IMR-90 (cell line): ENCODE results near the gene PES1. TPM values are rescaled to one million over a fixed set of nuclear protein-coding genes. Genes with fewer than 3 reads are reported as not detected.
A peak's percentile ranks its signal among the peaks of the same experiment; 100 is the strongest.

Source experiments
- ATAC-seq: fragments of 200-7000 bp; cut with Tn5 transposase; 2 replicates; pipeline ENCODE4 v1.9.1; 2020; ENCODE audit warnings: low read depth, mild to moderate bottlenecking, moderate library complexity
- BruUV-seq: library from RNA; stranded (reverse); fragments of 400-500 nt; replicated peaks from 2 replicates; lab custom pipeline; 2021; lab: Mats Ljungman, UMichigan
- CTCF ChIA-PET: fragments of 300-600 bp; formaldehyde crosslinking; extraction: SDS; loops from one replicate; lab custom pipeline; 2021; ENCODE audit warnings: antibody characterized with exemption; lab: Yijun Ruan, JAX
- POLR2A ChIA-PET: fragments of 300-600 bp; sonication (Branson Sonifier 250); formaldehyde crosslinking; loops from one replicate; lab custom pipeline; 2022; ENCODE audit warnings: antibody characterized with exemption; ENCODE audit not compliant: unreplicated experiment; lab: Charles Lee
- DNase-seq: peaks from one replicate; pipeline ENCODE4 v3.0.0; 2013
- H2AFZ ChIP-seq: replicated peaks from 2 replicates; pipeline ENCODE3; 2013; ENCODE audit warnings: low read length, mild to moderate bottlenecking; ENCODE audit not compliant: poor library complexity
- H2AK5ac ChIP-seq: 2 replicates; pipeline ENCODE4 v1.6.1; 2013; ENCODE audit warnings: low read depth, low read length, inconsistent platforms
- H2AK9ac ChIP-seq: replicated peaks from 2 replicates; pipeline ENCODE3; 2013; ENCODE audit warnings: mild to moderate bottlenecking, low read depth, low read length, moderate library complexity; ENCODE audit not compliant: poor library complexity
- H2BK120ac ChIP-seq: 2 replicates; pipeline ENCODE4 v1.6.1; 2013; ENCODE audit warnings: low read depth, low read length, inconsistent platforms
- H2BK15ac ChIP-seq: 3 replicates; pipeline ENCODE4 v1.6.1; 2013; ENCODE audit warnings: low read depth, low read length, inconsistent platforms
- H2BK20ac ChIP-seq: 2 replicates; pipeline ENCODE4 v1.6.1; 2013; ENCODE audit warnings: low read depth, mild to moderate bottlenecking, inconsistent platforms, low read length, moderate library complexity
- H2BK5ac ChIP-seq: 2 replicates; pipeline ENCODE4 v1.6.1; 2013; ENCODE audit warnings: mild to moderate bottlenecking, low read depth, low read length, inconsistent platforms; ENCODE audit not compliant: poor library complexity, severe bottlenecking
- H3K14ac ChIP-seq: replicated peaks from 2 replicates; pipeline ENCODE4 v1.6.1; 2013; ENCODE audit warnings: low read depth, low read length, inconsistent platforms
- H3K18ac ChIP-seq: 2 replicates; pipeline ENCODE4 v1.6.1; 2013; ENCODE audit warnings: low read depth, low read length, control low read depth
- H3K23ac ChIP-seq: 2 replicates; pipeline ENCODE4 v1.6.1; 2013; ENCODE audit warnings: low read depth, low read length, inconsistent platforms
- H3K27ac ChIP-seq: 2 replicates; pipeline ENCODE4 v1.5.1; 2013; ENCODE audit warnings: mild to moderate bottlenecking, control low read depth, low read length; ENCODE audit not compliant: insufficient read depth
- H3K27me3 ChIP-seq: 2 replicates; pipeline ENCODE4 v1.6.1; 2013; ENCODE audit warnings: low read length; ENCODE audit not compliant: control insufficient read depth, insufficient read depth
- H3K36me3 ChIP-seq: 2 replicates; pipeline ENCODE4 v1.6.1; 2013; ENCODE audit warnings: low read length, mixed read lengths; ENCODE audit not compliant: control insufficient read depth, insufficient read depth
- H3K4ac ChIP-seq: 2 replicates; pipeline ENCODE4 v1.6.1; 2013; ENCODE audit warnings: low read depth, low read length, inconsistent platforms
- H3K4me1 ChIP-seq: 2 replicates; pipeline ENCODE4 v1.6.1; 2013; ENCODE audit warnings: low read length, mixed read lengths; ENCODE audit not compliant: control insufficient read depth, insufficient read depth
- H3K4me2 ChIP-seq: 2 replicates; pipeline ENCODE4 v1.6.1; 2013; ENCODE audit warnings: low read depth, mild to moderate bottlenecking, control low read depth, low read length, moderate library complexity
- H3K4me3 ChIP-seq: 2 replicates; pipeline ENCODE4 v1.5.1; 2013; ENCODE audit warnings: low read depth, mild to moderate bottlenecking, control low read depth, low read length, moderate library complexity; ENCODE audit not compliant: insufficient read depth
- H3K56ac ChIP-seq: 2 replicates; pipeline ENCODE4 v1.6.1; 2013; ENCODE audit warnings: low read length, inconsistent platforms; ENCODE audit not compliant: insufficient read depth; ENCODE audit errors: extremely low read depth
- H3K79me1 ChIP-seq, 2 experiments: 2 replicates each; pipeline ENCODE4 v1.6.1; 2013; ENCODE audit warnings: low read length in 2 of 2, inconsistent platforms in 1 of 2, low read depth in 1 of 2
- H3K9ac ChIP-seq: 2 replicates; pipeline ENCODE4 v1.6.1; 2013; ENCODE audit warnings: low read depth, low read length, control low read depth
- H3K9me1 ChIP-seq: 2 replicates; pipeline ENCODE4 v1.6.1; 2013; ENCODE audit warnings: low read length, inconsistent platforms; ENCODE audit not compliant: insufficient read depth
- H3K9me3 ChIP-seq: 2 replicates; pipeline ENCODE4 v1.6.1; 2013; ENCODE audit warnings: low read length; ENCODE audit not compliant: control insufficient read depth, insufficient read depth
- H4K20me1 ChIP-seq: 2 replicates; pipeline ENCODE4 v1.6.1; 2013; ENCODE audit warnings: low read length, inconsistent platforms; ENCODE audit not compliant: insufficient read depth
- H4K5ac ChIP-seq: 2 replicates; pipeline ENCODE4 v1.6.1; 2013; ENCODE audit warnings: mild to moderate bottlenecking, low read depth, low read length, control low read depth
- H4K8ac ChIP-seq, 2 experiments: 2 replicates each; pipeline ENCODE4 v1.6.1; 2013; ENCODE audit warnings: low read depth in 2 of 2, low read length in 2 of 2, control low read depth in 1 of 2, inconsistent platforms in 1 of 2
- H4K91ac ChIP-seq: 2 replicates; pipeline ENCODE4 v1.6.1; 2013; ENCODE audit warnings: low read depth, low read length, inconsistent platforms; ENCODE audit not compliant: insufficient read depth
- BHLHE40 ChIP-seq: fragments of 150-350 bp; IDR thresholded peaks from 2 replicates; pipeline ENCODE4 v1.6.1; 2016; ENCODE audit warnings: mild to moderate bottlenecking, low read depth, low read length
- CHD1 ChIP-seq: IDR thresholded peaks from 2 replicates; pipeline ENCODE4 v1.6.1; 2012; ENCODE audit warnings: low read depth, low read length, improper control_type of control experiment
- FOS ChIP-seq: fragments of 150-350 bp; IDR thresholded peaks from 2 replicates; pipeline ENCODE4 v1.6.1; 2016; ENCODE audit warnings: low read depth, low read length
- MAZ ChIP-seq: IDR thresholded peaks from 2 replicates; pipeline ENCODE4 v1.6.1; 2012; ENCODE audit warnings: low read depth, mild to moderate bottlenecking, low read length, improper control_type of control experiment, moderate library complexity, borderline replicate concordance
- NFE2L2 ChIP-seq: fragments of 150-350 bp; IDR thresholded peaks from 2 replicates; pipeline ENCODE4 v1.6.1; 2016; ENCODE audit warnings: low read depth, mild to moderate bottlenecking, low read length
- POLR2A ChIP-seq: IDR thresholded peaks from 2 replicates; pipeline ENCODE4 v1.6.1; 2012; ENCODE audit warnings: mild to moderate bottlenecking, low read depth, low read length
- RFX5 ChIP-seq: IDR thresholded peaks from 2 replicates; pipeline ENCODE4 v1.8.0; 2012; ENCODE audit warnings: low read depth, mild to moderate bottlenecking, low read length, moderate library complexity
- WGBS, 2 experiments: methylation state at CpG; one replicate each; pipeline versions ENCODE4 v1.1.5 to v1.1.7; 2013; ENCODE audit warnings: missing lambda C conversion rate in 2 of 2; ENCODE audit not compliant: insufficient read length in 1 of 2; ENCODE audit errors: extremely low coverage in 2 of 2; 5-methylcytosine and 5-hydroxymethylcytosine counted together
- dilution Hi-C: fragments of 300-500 bp; cut with HindIII; formaldehyde crosslinking; loops from one replicate; pipeline ENCODE4 v1.14.3; 2018; ENCODE audit warnings: low sequenced_read_pairs; ENCODE audit not compliant: unreplicated experiment
- in situ Hi-C: fragments of 300-500 bp; cut with MboI; formaldehyde crosslinking; loops from 3 replicates; pipeline ENCODE4 v1.14.3; 2019; ENCODE audit warnings: low sequenced_read_pairs, inconsistent platforms, mixed read lengths
- intact Hi-C: fragments of 100-400 bp; cut with micrococcal nuclease; formaldehyde crosslinking; loops from 2 replicates; pipeline ENCODE4 v1.10.0; 2022
- polyA plus RNA-seq, 3 experiments: library from polyadenylated mRNA; depleted of rRNA; stranded (reverse); fragments of >200 nt; gene quantifications; 2 replicates each; pipeline ENCODE4 v1.2.3, GENCODE V29; 2012; ENCODE audit warnings: low replicate concordance in 1 of 3
- total RNA-seq: library from RNA; depleted of rRNA; stranded (reverse); fragments of >200 nt; gene quantifications from 2 replicates; pipeline ENCODE4 v1.2.3, GENCODE V29; 2012
- TF ChIP-seq, protein P1 (sequence below): conservative IDR thresholded peaks from 2 replicates; pipeline ENCODE4 v1.5.1; 2012; ENCODE audit warnings: mild to moderate bottlenecking, low read depth, low read length, improper control_type of control experiment

PES1 gene
- total and polyA plus RNA-seq, 2 of the 4 experiments (the other 2 are of a cell fraction): 120 to 142 TPM

DNA sequence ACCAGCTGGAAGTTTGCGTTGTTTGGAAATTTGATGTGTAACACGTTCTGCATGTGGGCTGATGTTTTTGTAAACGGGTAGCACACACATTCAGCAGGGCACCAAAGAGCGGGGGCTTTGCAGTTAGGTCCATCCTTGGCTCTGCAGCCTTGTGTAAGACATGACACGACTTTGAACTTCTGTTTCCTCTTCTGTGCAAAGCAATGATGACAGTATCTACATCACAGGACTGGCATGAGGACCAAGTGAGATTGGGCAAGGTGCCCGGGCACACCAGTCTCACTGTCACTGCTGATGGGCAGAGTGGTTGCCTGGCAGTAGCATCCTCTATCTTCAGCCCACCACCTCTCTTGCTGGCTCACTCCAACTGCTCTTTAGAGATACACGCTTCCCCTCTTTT is 18.6 kb upstream of the PES1 start:
- Histone ChIP-seq H3K23ac (no peak overlapping the region), H2BK5ac (no peak overlapping the region), H4K5ac (no peak overlapping the region), H3K36me3 (no peaks in the 10 kb centered on the region), H2AK9ac (no peak overlapping the region), H3K14ac (peak overlapping the region; percentile 80; the same call in 1 of the 2 replicates), H3K79me1 (no peaks in the 10 kb centered on the region; a peak in 1 of 4 replicates), H4K91ac (no peak overlapping the region), H3K9me1 (peaks cover 12% of the 10 kb centered on the region), H3K9ac (no peak overlapping the region), H3K4ac (0 out of 2 replicates have a peak overlapping the region, but pooled peaks have one; percentile 86), H3K27ac (no peak overlapping the region), H3K9me3 (no peaks in the 10 kb centered on the region), H4K20me1 (no peaks in the 10 kb centered on the region), H4K8ac (no peak overlapping the region), H3K4me3 (no peak overlapping the region), H2BK20ac (no peak overlapping the region; the same call in 1 of the 2 replicates), H3K18ac (no peak overlapping the region), H2AK5ac (peak overlapping the region; percentile 20; the same call in 1 of the 2 replicates), H3K56ac (no peak overlapping the region), H3K27me3 (no peaks in the 10 kb centered on the region), H2BK15ac (no peak overlapping the region), H2BK120ac (no peak overlapping the region), H2AFZ (no peak overlapping the region), H3K4me1 (peaks cover 14% of the 10 kb centered on the region), H3K4me2 (no peak overlapping the region)
- intact Hi-C loops: no loop called here
- ChIA-PET CTCF (no interaction called here), POLR2A (no interaction called here)
- TF ChIP-seq MAZ: no peak
- TF ChIP-seq FOS: no peak
- TF ChIP-seq BHLHE40: no peak
- no peak for TF ChIP-seq NFE2L2
- TF ChIP-seq CHD1: no peak
- no peak for TF ChIP-seq POLR2A
- TF ChIP-seq, protein P1, sequence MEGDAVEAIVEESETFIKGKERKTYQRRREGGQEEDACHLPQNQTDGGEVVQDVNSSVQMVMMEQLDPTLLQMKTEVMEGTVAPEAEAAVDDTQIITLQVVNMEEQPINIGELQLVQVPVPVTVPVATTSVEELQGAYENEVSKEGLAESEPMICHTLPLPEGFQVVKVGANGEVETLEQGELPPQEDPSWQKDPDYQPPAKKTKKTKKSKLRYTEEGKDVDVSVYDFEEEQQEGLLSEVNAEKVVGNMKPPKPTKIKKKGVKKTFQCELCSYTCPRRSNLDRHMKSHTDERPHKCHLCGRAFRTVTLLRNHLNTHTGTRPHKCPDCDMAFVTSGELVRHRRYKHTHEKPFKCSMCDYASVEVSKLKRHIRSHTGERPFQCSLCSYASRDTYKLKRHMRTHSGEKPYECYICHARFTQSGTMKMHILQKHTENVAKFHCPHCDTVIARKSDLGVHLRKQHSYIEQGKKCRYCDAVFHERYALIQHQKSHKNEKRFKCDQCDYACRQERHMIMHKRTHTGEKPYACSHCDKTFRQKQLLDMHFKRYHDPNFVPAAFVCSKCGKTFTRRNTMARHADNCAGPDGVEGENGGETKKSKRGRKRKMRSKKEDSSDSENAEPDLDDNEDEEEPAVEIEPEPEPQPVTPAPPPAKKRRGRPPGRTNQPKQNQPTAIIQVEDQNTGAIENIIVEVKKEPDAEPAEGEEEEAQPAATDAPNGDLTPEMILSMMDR: no peak
- TF ChIP-seq RFX5: no peak
- in situ Hi-C loops: loop anchor here (10.0 kb wide), 1 partner anchor 295 kb away; no protein-coding TSS in a partner anchor
- DNase-seq (no peak), ATAC-seq (no peak)
- dilution Hi-C loops: no loop called here
- WGBS, 2 experiments: 44% methylated on average over 3 of the region's 7 CpGs; no CpG with 5 or more reads in 1 of the 2 experiments
- no TSS peak for BruUV-seq
